Tongue (tissue), 2 donors: ENCODE measurements around the gene GRAPL. TPM values are rescaled to one million over a fixed set of nuclear protein-coding genes. Genes with fewer than 3 reads are reported as not detected.
"Not testable (repeated sequence)": the region's sequence is repeated elsewhere in the genome, so short reads cannot be mapped to it uniquely, and the experiment has no call there.

Experiments used
- DNase-seq: peaks from one replicate; pipeline ENCODE4 v3.0.0-alpha.2; 2015
- total RNA-seq: library from RNA; depleted of rRNA; stranded (reverse); fragments of >200 nt; gene quantifications from one replicate; pipeline ENCODE4 v1.2.3, GENCODE V29; 2014

GRAPL gene
- total RNA-seq, 1 donor from 2014 or later: 3.9 TPM

DNA sequence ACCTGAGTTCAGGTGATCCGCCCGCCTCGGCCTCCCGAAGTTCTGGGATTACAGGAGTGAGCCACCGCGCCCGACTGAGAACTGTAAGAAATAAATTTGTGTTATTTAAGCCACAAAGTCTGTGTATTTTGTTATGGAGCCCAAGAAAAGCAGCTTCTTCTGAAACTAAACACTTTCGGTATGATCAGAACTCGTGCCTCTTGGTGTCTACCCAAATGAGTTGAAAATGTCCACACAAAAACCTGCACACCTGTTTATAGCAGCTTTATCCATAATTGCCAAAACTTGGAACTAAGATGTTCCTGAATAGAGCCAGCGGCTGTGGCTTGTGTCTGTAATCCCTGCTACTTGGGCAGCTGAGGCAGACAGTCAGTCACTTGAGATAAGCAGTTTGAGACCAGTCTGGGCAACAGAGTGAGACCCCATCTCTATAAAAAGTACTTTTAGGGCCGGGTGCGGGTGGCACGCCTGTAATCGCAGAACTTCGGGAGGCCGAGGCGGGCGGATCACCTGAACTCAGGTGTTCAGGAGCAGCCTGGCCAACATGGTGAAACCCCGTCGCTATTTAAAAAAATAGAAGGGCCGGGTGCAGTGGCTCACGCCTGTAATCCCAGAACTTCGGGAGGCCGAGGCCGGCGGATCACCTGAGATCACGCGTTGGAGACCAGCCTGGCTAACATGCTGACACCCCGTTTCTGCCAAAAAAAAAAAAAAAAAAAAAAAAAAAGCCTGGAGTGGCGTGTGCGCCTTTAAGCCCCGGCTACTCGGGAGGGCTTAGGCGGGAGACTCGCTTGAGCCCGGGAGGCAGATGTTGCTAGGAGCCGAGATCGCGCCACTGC, 61.7 kb downstream of the GRAPL start:
- not testable (repeated sequence) for DNase-seq

DNA sequence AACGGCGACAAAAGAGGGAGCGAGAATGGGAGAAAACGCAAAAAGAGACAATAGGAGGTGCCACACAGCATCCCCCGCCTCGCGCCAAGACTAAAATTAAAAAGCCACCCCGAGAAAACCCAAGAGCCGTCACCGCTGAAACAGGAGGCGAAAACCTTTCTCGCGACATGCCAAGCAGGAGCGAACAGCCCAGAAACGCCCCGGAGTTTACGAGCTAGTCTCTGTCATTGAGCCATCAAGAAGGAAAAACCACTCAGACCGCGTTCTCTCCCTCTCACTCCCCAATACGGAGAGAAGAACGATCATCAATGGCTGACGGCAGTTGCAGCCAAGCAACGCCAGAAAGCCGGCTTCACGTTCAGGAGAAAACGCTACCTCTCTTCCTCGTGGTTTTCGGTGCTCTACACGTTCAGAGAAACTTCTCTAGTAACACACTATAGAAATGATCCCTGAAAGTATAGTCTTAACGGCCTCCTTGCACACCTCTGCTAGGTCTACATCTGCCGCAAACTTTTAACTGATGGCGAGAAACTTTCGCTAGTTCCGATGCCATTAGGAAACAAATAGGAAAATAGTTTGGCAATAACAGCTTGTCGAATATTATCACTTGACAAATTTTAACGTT, 62.5 kb downstream of the GRAPL start:
- DNase-seq: not testable (repeated sequence)

DNA sequence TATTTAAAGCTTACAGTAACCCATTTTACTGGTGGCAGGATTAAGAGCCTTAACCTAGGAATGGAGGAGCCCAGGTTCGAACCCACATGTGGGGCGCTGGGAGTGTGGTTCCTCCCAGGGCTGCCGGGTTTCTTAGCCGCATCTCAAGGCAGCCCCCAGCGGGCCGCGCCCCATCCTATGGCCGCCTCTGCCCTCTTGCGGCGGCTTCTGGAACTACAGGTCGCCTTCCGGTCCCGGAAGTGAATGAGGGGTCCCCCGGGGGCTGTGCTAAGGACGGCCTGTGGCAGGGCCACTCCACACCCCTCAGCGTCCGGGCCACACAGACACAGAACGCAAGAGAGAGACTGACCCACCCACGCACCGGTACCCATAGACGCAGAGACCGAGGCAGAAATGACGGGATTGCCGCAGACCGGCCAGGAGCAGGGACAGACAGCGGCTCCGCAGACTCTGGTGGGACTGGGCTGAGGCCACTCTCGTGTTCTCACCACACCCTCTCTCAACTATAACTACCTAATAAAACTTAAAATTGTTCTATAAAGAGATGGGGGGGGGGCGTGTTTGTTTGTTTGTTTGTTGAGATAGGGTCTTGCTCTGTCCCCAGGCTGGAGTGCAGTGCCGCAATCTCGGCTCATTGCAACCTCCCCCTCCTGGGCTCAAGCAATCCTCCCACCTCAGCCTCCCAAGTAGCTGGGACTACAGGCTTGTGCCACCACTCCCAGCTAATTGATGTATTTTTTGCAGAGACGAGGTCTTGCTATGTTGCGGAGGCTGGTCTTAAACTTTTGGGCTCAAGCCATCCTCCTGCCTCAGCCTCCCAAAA, 69.2 kb downstream of the GRAPL start:
- not testable (repeated sequence) for DNase-seq

DNA sequence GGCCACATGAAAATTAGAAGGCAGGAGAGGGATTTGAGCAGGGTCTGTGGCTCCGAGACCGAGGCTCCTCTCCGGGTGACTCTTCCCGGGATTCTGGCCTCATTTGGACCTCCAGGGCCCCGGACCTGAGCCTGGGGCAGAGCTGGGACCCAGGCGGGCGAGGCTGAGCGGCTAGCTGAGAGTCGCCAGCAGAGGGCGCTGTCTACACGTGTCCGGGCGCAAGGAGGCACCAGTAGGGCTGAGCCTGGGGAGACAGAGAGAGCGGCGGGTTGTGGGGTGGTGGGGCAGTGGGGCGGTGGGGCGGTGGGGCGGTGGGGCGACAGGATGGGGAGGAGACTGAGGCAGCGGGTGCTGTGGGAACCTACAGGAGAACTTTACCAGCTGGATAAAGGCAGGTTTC, 75.1 kb downstream of the GRAPL start:
- not testable (repeated sequence) for DNase-seq

DNA sequence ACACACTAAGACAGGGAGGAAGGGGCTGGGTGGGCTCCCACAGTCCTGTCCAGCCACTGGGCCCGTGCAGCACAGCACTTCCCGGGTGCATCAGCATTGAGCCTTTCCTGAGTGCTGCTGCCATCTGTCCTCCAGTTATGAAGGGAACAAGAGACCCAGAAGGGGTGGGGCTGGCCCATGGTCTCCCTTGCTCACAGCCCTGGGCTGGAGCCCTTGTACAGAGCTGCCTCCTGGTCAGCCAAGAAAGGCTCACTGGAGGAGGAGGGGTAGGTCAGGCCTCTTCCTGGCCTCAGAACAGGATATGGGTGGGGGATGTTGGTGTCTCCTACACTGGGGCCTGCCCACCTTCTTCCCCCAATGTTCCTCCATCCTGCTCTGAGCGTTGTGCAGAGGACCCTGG, 76.0 kb downstream of the GRAPL start:
- not testable (repeated sequence) for DNase-seq

Other genes with a start within 250 kb of the GRAPL start
- not detected for gene SLC5A10, start 175.4 kb upstream of the GRAPL start, total RNA-seq
- gene FAM83G, start 122.8 kb upstream of the GRAPL start, total RNA-seq: 10.2 TPM
- gene GRAP, start 80.6 kb upstream of the GRAPL start, total RNA-seq: 8.1 TPM
- 48.8 TPM for gene EPN2, start 109.8 kb downstream of the GRAPL start, total RNA-seq
- gene B9D1, start 235.1 kb downstream of the GRAPL start, total RNA-seq: 5.1 TPM